ENCODE measurements around the gene MVB12B.

MVB12B gene

DNA sequence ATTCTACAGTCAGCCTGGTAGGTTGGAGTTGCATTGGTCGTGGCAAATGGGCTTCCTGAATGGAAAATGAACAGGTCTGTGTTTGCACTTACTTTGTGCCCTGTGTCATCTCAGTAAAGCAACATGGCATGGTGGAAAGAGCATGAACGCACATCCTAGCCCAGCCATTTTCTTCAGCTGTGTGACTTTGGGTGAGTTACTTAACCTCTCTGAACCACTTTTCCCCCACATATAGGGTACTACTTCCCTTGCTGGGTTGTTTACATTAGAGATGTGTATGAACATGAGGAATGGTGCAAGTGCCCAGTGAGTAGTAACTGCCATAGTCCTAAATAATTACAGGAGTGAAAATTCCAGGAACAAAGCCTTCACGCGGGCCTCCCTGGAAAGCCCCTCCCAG lies 83.6 kb downstream of the MVB12B start:
- in situ Hi-C loops (cut with MboI; ENCODE audit: low sequenced_read_pairs), result no loop called here
- H3K4me1 ChIP-seq, result no peaks in the 10 kb centered on the region
- DNase-seq (ENCODE audit: low spot score in 2 of 2), result no peak
- no peaks in the 10 kb centered on the region for H3K36me3 ChIP-seq (replicated peaks)
- H3K9me3 ChIP-seq, result no peaks in the 10 kb centered on the region
- no peak overlapping the region for H3K4me3 ChIP-seq
- no peaks in the 10 kb centered on the region for H3K27me3 ChIP-seq (ENCODE audit: low read depth)

DNA sequence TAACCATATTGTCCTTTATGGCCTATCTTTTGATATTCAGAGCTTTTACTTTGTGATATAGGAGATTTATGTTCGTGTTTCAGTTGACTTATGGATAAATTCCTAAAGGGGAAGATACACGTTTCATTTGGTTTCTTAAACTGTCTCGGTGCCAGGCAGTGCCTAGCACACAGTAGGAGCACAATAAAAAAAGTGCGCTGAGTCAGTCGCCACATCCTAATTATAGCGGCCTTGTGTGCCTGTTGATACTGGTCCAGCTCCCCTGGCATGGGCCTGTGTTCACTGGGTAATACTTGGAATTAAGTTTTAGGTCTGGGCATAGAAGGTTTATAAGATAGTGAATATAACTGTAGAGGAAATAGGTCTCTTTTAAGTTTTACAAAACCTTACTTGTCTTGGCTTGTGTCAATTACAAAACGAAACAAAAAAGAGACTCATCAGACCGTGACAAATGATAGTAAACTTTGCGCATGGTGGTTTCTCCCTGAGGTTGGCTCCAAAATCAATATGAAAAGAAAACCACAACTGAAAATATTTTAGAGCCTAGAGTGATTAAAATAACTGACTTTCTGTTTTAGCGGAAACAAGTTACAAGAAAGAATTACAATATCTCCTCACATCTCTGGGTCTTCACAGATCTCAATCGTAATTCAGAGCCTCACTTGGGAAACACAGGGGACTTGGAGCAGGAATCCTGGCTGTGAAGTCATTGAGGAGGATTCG lies 84.8 kb downstream of the MVB12B start:
- Histone ChIP-seq H3K36me3 (replicated peaks) (no peaks in the 10 kb centered on the region), H3K27me3 (ENCODE audit: low read depth) (no peaks in the 10 kb centered on the region), H3K9me3 (no peaks in the 10 kb centered on the region), H3K4me1 (no peaks in the 10 kb centered on the region), H3K4me3 (no peak overlapping the region)
- in situ Hi-C loops (cut with MboI; ENCODE audit: low sequenced_read_pairs), result no loop called here
- no peak for DNase-seq (ENCODE audit: low spot score in 2 of 2)

DNA sequence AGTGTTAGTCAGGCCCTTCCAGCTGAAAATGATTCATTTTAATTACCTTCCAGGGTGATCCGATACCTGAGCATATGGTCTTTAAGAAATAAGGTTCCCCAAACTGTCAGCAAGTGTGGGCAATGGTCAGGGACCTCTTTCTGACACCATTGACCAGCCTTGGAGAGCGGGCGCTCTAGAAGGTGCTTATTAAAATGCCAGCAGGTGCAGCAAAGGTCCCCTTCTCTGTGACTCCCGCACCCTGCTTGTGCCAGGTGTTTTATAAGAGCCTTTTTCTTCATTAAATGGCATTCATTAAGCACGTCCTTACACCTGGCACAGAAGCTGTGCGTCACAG lies 85.3 kb downstream of the MVB12B start:
- H3K4me1 ChIP-seq, result no peaks in the 10 kb centered on the region
- H3K36me3 ChIP-seq (replicated peaks), result no peaks in the 10 kb centered on the region
- H3K9me3 ChIP-seq, result no peaks in the 10 kb centered on the region
- no peak for DNase-seq (ENCODE audit: low spot score in 2 of 2)
- H3K4me3 ChIP-seq, result no peak overlapping the region
- H3K27me3 ChIP-seq (ENCODE audit: low read depth), result no peaks in the 10 kb centered on the region
- in situ Hi-C loops (cut with MboI; ENCODE audit: low sequenced_read_pairs), result no loop called here

DNA sequence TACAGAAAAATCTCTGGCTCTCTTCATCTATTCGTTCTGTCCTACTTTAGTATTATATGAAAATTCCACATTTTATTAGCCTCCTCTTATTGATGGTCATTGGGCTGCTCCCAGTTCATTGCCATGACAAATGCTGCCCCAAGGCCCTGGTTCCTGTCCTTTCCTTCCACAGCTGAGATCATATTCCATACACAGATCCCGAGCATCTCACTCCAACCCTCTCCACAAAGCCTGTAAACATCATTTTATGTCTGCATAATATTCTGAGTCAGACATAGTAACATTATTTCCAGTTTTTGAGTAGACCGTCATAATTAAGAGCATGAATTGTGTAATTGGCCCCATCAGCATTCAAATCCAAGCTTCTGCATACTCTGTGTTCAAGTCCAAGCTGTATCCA lies 86.3 kb downstream of the MVB12B start:
- no peaks in the 10 kb centered on the region for H3K36me3 ChIP-seq (replicated peaks)
- H3K27me3 ChIP-seq (ENCODE audit: low read depth), result no peaks in the 10 kb centered on the region
- DNase-seq (ENCODE audit: low spot score in 2 of 2), result no peak
- H3K9me3 ChIP-seq, result no peaks in the 10 kb centered on the region
- in situ Hi-C loops (cut with MboI; ENCODE audit: low sequenced_read_pairs), result no loop called here
- H3K4me1 ChIP-seq, result no peaks in the 10 kb centered on the region
- H3K4me3 ChIP-seq, result no peak overlapping the region

DNA sequence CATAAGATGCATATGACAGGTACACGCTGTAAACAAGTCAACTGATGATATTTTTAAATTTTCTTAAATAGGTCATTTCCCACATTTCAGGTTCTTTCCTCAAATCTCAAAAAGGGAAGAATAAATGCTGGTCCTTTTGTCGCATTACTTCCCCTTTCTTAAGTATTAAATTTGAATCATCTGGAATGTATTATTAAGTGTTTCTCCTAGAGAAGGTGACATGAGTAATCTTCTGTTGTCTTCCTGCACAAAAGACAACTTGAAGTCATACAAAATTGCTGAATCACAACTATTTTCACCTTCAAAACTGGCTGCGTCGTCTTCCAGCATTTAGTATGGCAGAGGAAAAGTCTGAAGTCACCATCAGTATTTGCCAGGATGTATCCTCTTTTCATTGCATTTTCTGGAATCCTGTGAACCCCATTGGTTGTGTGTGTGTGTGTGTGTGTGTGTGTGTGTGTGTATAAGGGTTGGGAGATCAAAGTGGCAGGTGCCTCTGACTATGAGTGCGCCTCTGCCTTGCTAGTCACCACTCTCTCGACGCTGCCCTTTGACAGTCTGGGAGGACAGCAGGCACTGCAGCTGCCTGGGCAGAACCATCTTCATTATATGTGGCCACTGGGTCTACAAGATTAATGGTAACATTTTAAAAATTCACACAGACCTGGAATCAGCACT lies 86.9 kb downstream of the MVB12B start:
- in situ Hi-C loops (cut with MboI; ENCODE audit: low sequenced_read_pairs), result no loop called here
- no peak for DNase-seq (ENCODE audit: low spot score in 2 of 2)
- H3K27me3 ChIP-seq (ENCODE audit: low read depth), result no peaks in the 10 kb centered on the region
- H3K4me3 ChIP-seq, result no peak overlapping the region
- H3K9me3 ChIP-seq, result no peaks in the 10 kb centered on the region
- H3K4me1 ChIP-seq, result no peaks in the 10 kb centered on the region
- H3K36me3 ChIP-seq (replicated peaks), result no peaks in the 10 kb centered on the region

DNA sequence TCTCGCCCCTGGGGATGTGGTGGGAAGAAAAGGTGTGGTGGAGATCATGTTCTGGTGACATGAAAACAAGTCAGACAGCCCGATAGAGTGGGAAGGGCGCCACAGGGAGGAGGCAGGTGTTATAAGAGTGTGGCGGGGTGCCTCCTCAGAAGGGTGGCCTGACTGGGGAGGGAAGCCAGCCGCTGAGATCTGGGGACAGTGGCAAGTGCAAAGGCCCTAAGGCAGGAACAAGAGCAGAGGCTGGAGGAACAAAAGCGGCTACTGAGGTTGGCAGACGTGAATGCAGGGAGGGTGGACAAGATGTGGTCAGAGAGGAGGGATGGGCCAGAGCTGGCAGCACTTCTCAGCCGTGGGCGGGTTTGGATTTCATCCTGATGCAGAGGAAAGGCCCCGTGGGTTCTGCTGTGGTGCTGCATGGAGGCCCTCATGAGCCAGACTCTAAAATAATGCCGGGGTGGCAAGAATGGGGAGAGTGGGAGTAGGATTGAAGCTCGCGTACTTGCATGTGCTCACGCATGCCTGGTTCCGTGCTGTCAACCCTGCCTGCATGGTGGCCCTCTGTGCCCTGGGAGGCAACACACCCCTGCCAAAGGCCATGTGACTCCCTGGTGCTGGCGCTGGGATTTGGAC lies 89.2 kb downstream of the MVB12B start:
- no peaks in the 10 kb centered on the region for H3K4me1 ChIP-seq
- H3K27me3 ChIP-seq (ENCODE audit: low read depth), result no peaks in the 10 kb centered on the region
- H3K9me3 ChIP-seq, result no peaks in the 10 kb centered on the region
- no peaks in the 10 kb centered on the region for H3K36me3 ChIP-seq (replicated peaks)
- DNase-seq (ENCODE audit: low spot score in 2 of 2), result no peak
- H3K4me3 ChIP-seq, result no peak overlapping the region
- in situ Hi-C loops (cut with MboI; ENCODE audit: low sequenced_read_pairs), result no loop called here

DNA sequence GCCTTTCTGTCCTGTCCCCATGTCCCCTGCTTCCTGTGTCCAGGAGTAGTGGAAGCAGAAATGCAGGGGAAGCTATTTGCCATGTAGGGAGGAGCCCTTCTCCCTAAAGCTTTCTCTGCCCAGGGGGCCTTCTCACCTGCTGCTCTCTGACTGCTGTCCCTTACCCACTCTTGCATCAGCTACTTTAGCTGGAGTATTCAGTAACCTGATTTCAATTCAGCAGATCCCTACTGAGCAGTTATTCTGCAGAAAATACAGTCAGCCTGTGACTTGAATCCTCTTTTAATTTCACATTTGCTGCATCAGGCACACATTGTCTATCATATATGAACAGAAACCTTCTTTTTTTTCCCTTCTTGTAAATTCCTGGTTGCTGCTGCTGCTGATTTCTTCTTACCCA lies 90.4 kb downstream of the MVB12B start:
- in situ Hi-C loops (cut with MboI; ENCODE audit: low sequenced_read_pairs), result no loop called here
- Histone ChIP-seq H3K27me3 (ENCODE audit: low read depth) (no peaks in the 10 kb centered on the region), H3K4me3 (no peak overlapping the region), H3K4me1 (no peaks in the 10 kb centered on the region), H3K9me3 (no peaks in the 10 kb centered on the region), H3K36me3 (replicated peaks) (no peaks in the 10 kb centered on the region)
- DNase-seq (ENCODE audit: low spot score in 2 of 2), result no peak

DNA sequence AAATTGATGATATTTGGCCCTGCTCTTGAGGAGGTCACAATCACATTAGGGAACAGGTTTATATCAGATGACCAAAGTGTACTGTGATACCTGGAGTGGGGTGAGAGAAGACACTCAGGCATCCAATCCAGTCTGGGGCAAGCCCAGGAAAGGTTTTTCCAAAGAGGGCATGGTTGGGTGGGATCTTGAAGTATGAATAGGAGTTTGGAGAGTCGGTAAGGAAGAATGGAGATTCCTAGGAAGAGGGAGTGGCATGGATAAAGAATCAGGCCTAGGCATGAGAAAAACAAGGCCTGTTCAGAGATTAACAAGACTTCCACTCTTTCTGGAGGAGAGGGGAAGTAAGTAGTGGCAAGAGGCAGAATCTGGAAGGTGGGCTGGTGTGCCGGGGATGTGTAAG lies 91.1 kb downstream of the MVB12B start:
- no peaks in the 10 kb centered on the region for H3K27me3 ChIP-seq (ENCODE audit: low read depth)
- in situ Hi-C loops (cut with MboI; ENCODE audit: low sequenced_read_pairs), result no loop called here
- no peaks in the 10 kb centered on the region for H3K9me3 ChIP-seq
- H3K4me3 ChIP-seq, result no peak overlapping the region
- no peak for DNase-seq (ENCODE audit: low spot score in 2 of 2)
- no peaks in the 10 kb centered on the region for H3K36me3 ChIP-seq (replicated peaks)
- no peaks in the 10 kb centered on the region for H3K4me1 ChIP-seq

DNA sequence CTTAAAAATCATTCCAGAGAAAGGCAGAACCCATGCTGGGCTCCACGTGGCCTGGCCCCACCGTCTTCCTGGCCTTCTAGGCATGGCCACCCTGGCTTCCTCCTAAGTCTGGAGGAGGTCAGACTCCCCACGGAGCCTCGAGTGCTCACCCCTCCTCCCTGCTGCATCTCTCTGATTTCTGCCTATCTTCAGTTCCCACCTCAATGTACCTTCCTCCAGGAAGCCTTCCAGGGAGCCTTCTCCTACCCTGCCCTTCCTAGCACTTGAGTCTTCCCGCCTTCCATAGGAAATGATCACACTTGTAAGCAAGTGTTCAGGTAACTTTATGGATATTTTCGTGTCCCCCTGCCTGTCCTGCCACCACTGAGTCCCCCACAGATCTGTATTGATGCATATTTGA lies 92.0 kb downstream of the MVB12B start:
- in situ Hi-C loops (cut with MboI; ENCODE audit: low sequenced_read_pairs), result no loop called here
- H3K4me3 ChIP-seq, result no peak overlapping the region
- H3K36me3 ChIP-seq (replicated peaks), result no peaks in the 10 kb centered on the region
- H3K9me3 ChIP-seq, result no peaks in the 10 kb centered on the region
- no peaks in the 10 kb centered on the region for H3K4me1 ChIP-seq
- H3K27me3 ChIP-seq (ENCODE audit: low read depth), result no peaks in the 10 kb centered on the region
- no peak for DNase-seq (ENCODE audit: low spot score in 2 of 2)

DNA sequence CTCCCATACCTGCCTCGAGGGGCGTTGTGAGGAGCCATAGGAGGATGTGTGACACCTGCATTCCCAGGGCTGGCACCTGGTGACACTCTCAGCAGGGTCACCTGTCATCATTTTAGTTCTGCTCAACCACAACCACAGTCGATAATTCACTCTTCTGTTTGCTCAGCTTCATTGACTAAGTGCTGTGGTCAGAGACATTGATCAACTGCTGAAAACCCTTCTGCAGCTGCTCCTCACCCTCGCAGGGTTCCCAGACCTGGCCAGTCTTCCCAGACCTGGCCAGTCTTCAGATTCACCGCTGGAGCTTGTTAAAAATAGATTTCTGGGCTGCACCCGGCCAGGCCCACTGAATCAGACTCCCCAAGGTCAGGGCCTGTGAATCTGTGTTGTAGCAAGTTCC lies 92.8 kb downstream of the MVB12B start:
- Histone ChIP-seq H3K4me1 (no peaks in the 10 kb centered on the region), H3K4me3 (no peak overlapping the region), H3K9me3 (no peaks in the 10 kb centered on the region), H3K27me3 (ENCODE audit: low read depth) (no peaks in the 10 kb centered on the region), H3K36me3 (replicated peaks) (no peaks in the 10 kb centered on the region)
- DNase-seq (ENCODE audit: low spot score in 2 of 2), result no peak
- in situ Hi-C loops (cut with MboI; ENCODE audit: low sequenced_read_pairs), result no loop called here

DNA sequence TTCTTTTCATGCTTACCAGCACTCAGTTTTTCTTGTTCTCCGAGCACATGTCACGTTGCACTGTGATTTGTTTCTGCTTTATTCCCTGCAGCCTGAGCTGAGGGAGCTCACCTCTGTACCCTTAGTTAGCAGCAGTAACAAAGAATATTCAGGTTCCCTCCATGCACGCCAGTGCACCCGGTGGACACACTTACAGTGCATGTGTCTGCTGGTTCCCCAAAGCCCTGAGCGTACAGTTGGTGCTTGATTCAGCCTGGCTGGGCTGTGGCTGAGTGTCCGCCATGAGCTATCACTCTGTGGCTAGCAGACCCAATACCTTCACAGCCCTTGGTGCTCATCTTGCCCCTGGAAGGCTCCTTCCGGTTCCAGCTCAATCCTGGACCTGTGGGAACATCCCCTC lies 93.5 kb downstream of the MVB12B start:
- H3K36me3 ChIP-seq (replicated peaks), result no peaks in the 10 kb centered on the region
- no peak overlapping the region for H3K4me3 ChIP-seq
- in situ Hi-C loops (cut with MboI; ENCODE audit: low sequenced_read_pairs), result no loop called here
- H3K9me3 ChIP-seq, result no peaks in the 10 kb centered on the region
- no peaks in the 10 kb centered on the region for H3K27me3 ChIP-seq (ENCODE audit: low read depth)
- DNase-seq (ENCODE audit: low spot score in 2 of 2), result no peak
- H3K4me1 ChIP-seq, result no peaks in the 10 kb centered on the region

DNA sequence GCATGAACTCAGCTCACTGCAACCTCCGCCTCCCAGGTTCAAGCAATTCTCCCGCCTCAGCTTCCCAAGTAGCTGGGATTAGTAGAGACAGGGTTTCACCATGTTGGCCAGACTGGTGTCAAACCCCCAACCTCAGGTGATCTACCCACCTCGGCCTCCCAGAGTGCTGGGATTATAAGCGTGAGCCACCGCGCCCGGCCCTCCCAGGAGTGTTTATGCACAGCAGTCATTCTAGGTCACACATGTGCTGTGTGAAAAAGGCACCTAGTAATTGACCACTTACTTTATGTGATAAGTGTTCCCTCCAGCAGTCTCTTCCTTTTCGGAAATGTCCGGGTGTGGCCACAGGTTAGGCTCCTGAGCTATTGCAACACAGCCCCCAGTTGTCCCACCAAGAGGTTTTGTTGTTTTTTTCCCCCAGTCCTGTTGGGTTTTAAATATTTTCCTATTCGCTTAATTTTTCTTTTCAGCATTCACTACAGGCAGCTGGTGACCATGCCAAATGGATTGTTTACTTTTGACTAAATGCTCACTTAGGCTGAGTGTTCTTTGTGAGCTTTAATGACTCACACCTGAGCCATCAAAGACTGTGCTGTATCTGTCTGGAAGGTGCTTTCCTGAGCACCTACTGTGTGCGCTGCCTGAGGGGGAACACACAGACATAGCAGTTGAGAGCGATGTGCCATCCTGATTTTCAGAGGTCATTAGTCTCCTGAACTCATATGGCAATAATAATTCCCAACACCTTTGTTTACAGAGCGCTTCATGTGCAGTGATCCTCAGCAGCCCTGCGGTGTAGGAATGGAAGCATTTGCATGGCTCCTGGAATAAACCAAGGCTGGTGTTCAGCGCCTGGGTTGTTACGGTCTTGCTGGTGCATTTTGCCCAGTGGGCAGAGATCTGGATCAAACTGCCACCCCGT lies 94.3 kb downstream of the MVB12B start:
- no peaks in the 10 kb centered on the region for H3K27me3 ChIP-seq (ENCODE audit: low read depth)
- H3K36me3 ChIP-seq (replicated peaks), result no peaks in the 10 kb centered on the region
- in situ Hi-C loops (cut with MboI; ENCODE audit: low sequenced_read_pairs), result no loop called here
- no peaks in the 10 kb centered on the region for H3K9me3 ChIP-seq
- no peaks in the 10 kb centered on the region for H3K4me1 ChIP-seq
- DNase-seq (ENCODE audit: low spot score in 2 of 2), result no peak
- H3K4me3 ChIP-seq, result no peak overlapping the region

DNA sequence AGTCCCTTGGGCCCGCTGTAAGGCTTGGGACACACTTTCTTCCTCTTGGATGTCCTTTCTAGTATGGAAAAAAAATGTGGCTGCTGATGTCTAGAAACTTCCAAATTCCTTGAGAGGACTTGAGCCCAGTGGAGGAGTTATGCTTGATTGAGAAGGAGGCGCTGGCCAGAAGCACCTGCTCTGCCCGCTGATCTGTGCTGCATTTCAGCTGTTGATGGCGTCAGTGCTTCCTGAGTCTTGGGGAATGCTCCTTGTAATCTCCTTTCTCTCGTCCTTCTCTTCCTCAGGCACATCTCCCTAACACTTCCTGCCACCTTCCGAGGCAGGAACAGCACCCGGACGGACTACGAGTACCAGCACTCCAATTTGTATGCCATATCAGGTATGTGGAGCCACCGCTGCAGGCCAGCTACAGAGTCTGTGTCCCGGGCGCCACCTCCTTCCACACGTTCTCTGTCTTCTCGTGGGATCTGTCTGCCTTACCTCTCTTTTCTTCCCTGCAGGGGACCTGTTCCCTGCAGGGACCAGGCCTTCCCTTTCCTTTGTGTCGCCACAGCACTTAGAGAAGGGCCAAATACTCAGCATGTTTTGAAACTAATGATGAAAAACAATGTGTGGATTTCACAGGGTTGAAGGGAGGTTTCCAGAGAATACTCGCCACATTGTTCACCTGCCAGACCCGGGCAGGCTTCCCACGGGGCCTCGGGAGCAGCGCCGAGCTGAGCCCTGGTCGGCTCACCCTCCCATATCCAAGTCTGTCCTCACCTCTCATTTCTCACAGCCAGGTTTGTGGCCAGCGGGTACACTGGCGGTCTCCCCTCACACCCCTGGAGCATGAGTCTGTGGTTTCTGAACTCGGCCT lies 95.2 kb downstream of the MVB12B start:
- Histone ChIP-seq H3K36me3 (replicated peaks) (no peaks in the 10 kb centered on the region), H3K9me3 (no peaks in the 10 kb centered on the region), H3K27me3 (ENCODE audit: low read depth) (no peaks in the 10 kb centered on the region), H3K4me3 (no peak overlapping the region), H3K4me1 (no peaks in the 10 kb centered on the region)
- DNase-seq (ENCODE audit: low spot score in 2 of 2), result no peak
- in situ Hi-C loops (cut with MboI; ENCODE audit: low sequenced_read_pairs), result no loop called here

All from HAP-1 (cell line).